Sigmoid colon (tissue), 3 donors: Measurements from ENCODE around the gene CCNI2.

Experiments used
- CTCF ChIP-seq, 4 experiments: fragments of 450-650 bp in 3 of 4; fragments of 200-600 bp in 1 of 4; IDR thresholded peaks; one replicate each; pipeline ENCODE4 v1.5.1; 2016 to 2019; ENCODE audit warnings: antibody characterized with exemption in 4 of 4, mild to moderate bottlenecking in 3 of 4, moderate library complexity in 2 of 4
- POLR2A ChIP-seq, 2 donors: fragments of 450-650 bp; IDR thresholded peaks; one replicate each; pipeline ENCODE4 v1.6.1; 2016; ENCODE audit warnings: antibody characterized with exemption in 2 of 2, mild to moderate bottlenecking in 2 of 2, moderate library complexity in 2 of 2

GRCh38 chr5:132753135-132753987 is 6.1 kb downstream of the CCNI2 start:
- TF ChIP-seq POLR2A (IDR thresholded peaks at IDR 0.05) (no peak), CTCF (IDR thresholded peaks at IDR 0.05) (no peak)
